Astrocyte (in vitro differentiated cells and primary cell): ENCODE measurements around the gene GYG1.

Source experiments
- CTCF ChIP-seq: IDR thresholded peaks from 2 replicates; pipeline ENCODE4 v1.5.1; 2011; ENCODE audit warnings: low read depth, mild to moderate bottlenecking, inconsistent platforms, low read length, moderate library complexity; ENCODE audit not compliant: insufficient read depth
- EZH2 ChIP-seq: IDR thresholded peaks from 2 replicates; pipeline ENCODE4 v1.6.1; 2012; ENCODE audit warnings: mild to moderate bottlenecking, low read length, inconsistent platforms; ENCODE audit not compliant: insufficient read depth

GRCh38 chr3:149058602-149059001 is 67.3 kb downstream of the GYG1 start:
- no peak for TF ChIP-seq EZH2
- TF ChIP-seq CTCF, result no peak
